H9 (cell line): ENCODE data around the gene NT5DC3. TPM values are rescaled to one million over a fixed set of nuclear protein-coding genes. Genes with fewer than 3 reads are reported as not detected.

Source experiments
- DNase-seq: peaks from one replicate; pipeline ENCODE4 v3.0.0-alpha.2; 2017
- H2AFZ ChIP-seq: one replicate; pipeline ENCODE4 v1.6.1; 2013; ENCODE audit warnings: mild to moderate bottlenecking, low read length, control low read depth, moderate library complexity
- H2AK5ac ChIP-seq: 2 replicates; pipeline ENCODE4 v1.6.1; 2013; ENCODE audit warnings: low read length, control low read depth, mixed read lengths; ENCODE audit not compliant: insufficient read length
- H2BK120ac ChIP-seq: one replicate; pipeline ENCODE4 v1.6.1; 2013; ENCODE audit warnings: low read depth, mild to moderate bottlenecking, low read length, control low read depth, inconsistent platforms; ENCODE audit not compliant: poor library complexity, severe bottlenecking
- H2BK12ac ChIP-seq: 2 replicates; pipeline ENCODE4 v1.6.1; 2013; ENCODE audit warnings: low read length, control low read depth, mixed read lengths, low read depth; ENCODE audit not compliant: insufficient read length
- H2BK15ac ChIP-seq: 2 replicates; pipeline ENCODE4 v1.6.1; 2013; ENCODE audit warnings: low read depth, low read length, control low read depth
- H2BK20ac ChIP-seq: one replicate; pipeline ENCODE4 v1.6.1; 2013; ENCODE audit warnings: low read depth, mild to moderate bottlenecking, low read length, control low read depth, inconsistent platforms; ENCODE audit not compliant: poor library complexity, severe bottlenecking
- H2BK5ac ChIP-seq: 2 replicates; pipeline ENCODE4 v1.6.1; 2013; ENCODE audit warnings: low read length, control low read depth, mixed read lengths; ENCODE audit not compliant: insufficient read length
- H3K14ac ChIP-seq: 2 replicates; pipeline ENCODE4 v1.6.1; 2013; ENCODE audit warnings: low read length, control low read depth; ENCODE audit not compliant: insufficient read depth
- H3K18ac ChIP-seq: 2 replicates; pipeline ENCODE4 v1.6.1; 2013; ENCODE audit warnings: low read depth, mild to moderate bottlenecking, mixed read lengths, low read length, control low read depth; ENCODE audit not compliant: insufficient read length
- H3K23ac ChIP-seq: 2 replicates; pipeline ENCODE4 v1.6.1; 2013; ENCODE audit warnings: low read length, control low read depth, mixed read lengths, low read depth; ENCODE audit not compliant: insufficient read length
- H3K23me2 ChIP-seq: 2 replicates; pipeline ENCODE4 v1.6.1; 2013; ENCODE audit warnings: low read depth, mild to moderate bottlenecking, mixed read lengths, low read length, control low read depth; ENCODE audit not compliant: insufficient read length, poor library complexity, severe bottlenecking
- H3K27ac ChIP-seq: 2 replicates; pipeline ENCODE4 v1.5.1; 2013; ENCODE audit warnings: low read length, control low read depth, mixed read lengths, low read depth; ENCODE audit not compliant: insufficient read length
- H3K27me3 ChIP-seq: 2 replicates; pipeline ENCODE4 v1.6.1; 2013; ENCODE audit warnings: low read length, control low read depth, inconsistent platforms; ENCODE audit not compliant: insufficient read depth
- H3K4ac ChIP-seq: 2 replicates; pipeline ENCODE4 v1.6.1; 2013; ENCODE audit warnings: low read depth, mild to moderate bottlenecking, control low read depth, inconsistent platforms, low read length, moderate library complexity
- H3K4me1 ChIP-seq: 2 replicates; pipeline ENCODE4 v1.6.1; 2013; ENCODE audit warnings: low read length, control low read depth, inconsistent platforms; ENCODE audit not compliant: insufficient read depth
- H3K4me2 ChIP-seq: 2 replicates; pipeline ENCODE4 v1.6.1; 2013; ENCODE audit warnings: low read length, control low read depth, mixed read lengths; ENCODE audit not compliant: insufficient read length, insufficient read depth
- H3K56ac ChIP-seq: 2 replicates; pipeline ENCODE4 v1.6.1; 2013; ENCODE audit warnings: low read depth, mild to moderate bottlenecking, mixed read lengths, low read length, control low read depth; ENCODE audit not compliant: insufficient read length
- H3K79me1 ChIP-seq: 2 replicates; pipeline ENCODE4 v1.6.1; 2013; ENCODE audit warnings: low read depth, mild to moderate bottlenecking, moderate library complexity, low read length, control low read depth, inconsistent platforms; ENCODE audit not compliant: insufficient read depth, poor library complexity, severe bottlenecking
- H3K79me2 ChIP-seq: 2 replicates; pipeline ENCODE4 v1.6.1; 2013; ENCODE audit warnings: low read length, control low read depth, inconsistent platforms; ENCODE audit not compliant: insufficient read depth
- H3K9ac ChIP-seq: 2 replicates; pipeline ENCODE4 v1.6.1; 2013; ENCODE audit warnings: low read length, control low read depth, mixed read lengths; ENCODE audit not compliant: insufficient read length; ENCODE audit errors: extremely low read depth
- H3K9me3 ChIP-seq: one replicate; pipeline ENCODE4 v1.6.1; 2013; ENCODE audit warnings: low read depth, low read length, inconsistent platforms; ENCODE audit not compliant: control insufficient read depth
- H3T11ph ChIP-seq: one replicate; pipeline ENCODE4 v1.6.1; 2013; ENCODE audit warnings: mild to moderate bottlenecking, low read length, control low read depth, inconsistent platforms
- H4K20me1 ChIP-seq: one replicate; pipeline ENCODE4 v1.6.1; 2013; ENCODE audit not compliant: control insufficient read depth, insufficient read length, insufficient read depth
- H4K5ac ChIP-seq: 2 replicates; pipeline ENCODE4 v1.6.1; 2013; ENCODE audit warnings: low read depth, mild to moderate bottlenecking, mixed read lengths, low read length, control low read depth; ENCODE audit not compliant: insufficient read length
- H4K8ac ChIP-seq: replicated peaks from 2 replicates; pipeline ENCODE4 v1.6.1; 2013; ENCODE audit warnings: low read length, control low read depth, mixed read lengths, low read depth; ENCODE audit not compliant: insufficient read length
- H4K91ac ChIP-seq: 2 replicates; pipeline ENCODE4 v1.6.1; 2013; ENCODE audit warnings: low read depth, mild to moderate bottlenecking, moderate library complexity, mixed read lengths, low read length, control low read depth; ENCODE audit not compliant: insufficient read length
- H3K27ac Mint-ChIP-seq, 3 experiments: 2 replicates in 2 of 3; 3 replicates in 1 of 3; pipeline ENCODE4 v1.8.0; 2020 to 2021; ENCODE audit warnings: mixed read lengths in 3 of 3, mild to moderate bottlenecking in 1 of 3, moderate library complexity in 1 of 3
- H3K27me3 Mint-ChIP-seq: 2 replicates; pipeline ENCODE4 v1.8.0; 2021; ENCODE audit warnings: low read depth, mild to moderate bottlenecking, moderate library complexity, mixed read lengths
- H3K36me3 Mint-ChIP-seq, 3 experiments: 2 replicates in 2 of 3; 3 replicates in 1 of 3; pipeline ENCODE4 v1.8.0; 2020 to 2021; ENCODE audit warnings: low read depth in 3 of 3, mixed read lengths in 3 of 3; ENCODE audit not compliant: insufficient read depth in 1 of 3
- H3K4me1 Mint-ChIP-seq, 2 experiments: 2 replicates each; pipeline ENCODE4 v1.8.0; 2020; ENCODE audit warnings: mixed read lengths in 2 of 2
- H3K4me3 Mint-ChIP-seq, 2 experiments: 2 replicates in 1 of 2; 3 replicates in 1 of 2; pipeline ENCODE4 v1.8.0; 2020 to 2021; ENCODE audit warnings: mild to moderate bottlenecking in 2 of 2, mixed read lengths in 2 of 2, moderate library complexity in 1 of 2
- H3K9me3 Mint-ChIP-seq, 2 experiments: 2 replicates in 1 of 2; 3 replicates in 1 of 2; pipeline ENCODE4 v1.8.0; 2020; ENCODE audit warnings: mild to moderate bottlenecking in 2 of 2, mixed read lengths in 2 of 2, moderate library complexity in 1 of 2
- WGBS: extraction: QIAGEN DNeasy Blood & Tissue Kit; methylation state at CpG from one replicate; pipeline ENCODE4 v1.1.7; 2013; ENCODE audit warnings: missing lambda C conversion rate, low lambda C conversion rate, mixed read lengths; ENCODE audit not compliant: insufficient read length; ENCODE audit errors: extremely low coverage; 5-methylcytosine and 5-hydroxymethylcytosine counted together
- total RNA-seq: library from RNA; stranded (reverse); gene quantifications from 2 replicates; pipeline ENCODE4 v1.2.1, GENCODE V29; 2021
- TF ChIP-seq, protein P1 (sequence below): fragments of 200-600 bp; sonication (generic); conservative IDR thresholded peaks from 3 replicates; pipeline ENCODE4 v1.8.0; 2021; ENCODE audit warnings: antibody characterized with exemption, mild to moderate bottlenecking

The NT5DC3 gene
- total RNA-seq, 1 experiment from 2014 or later: 13.6 TPM

DNA sequence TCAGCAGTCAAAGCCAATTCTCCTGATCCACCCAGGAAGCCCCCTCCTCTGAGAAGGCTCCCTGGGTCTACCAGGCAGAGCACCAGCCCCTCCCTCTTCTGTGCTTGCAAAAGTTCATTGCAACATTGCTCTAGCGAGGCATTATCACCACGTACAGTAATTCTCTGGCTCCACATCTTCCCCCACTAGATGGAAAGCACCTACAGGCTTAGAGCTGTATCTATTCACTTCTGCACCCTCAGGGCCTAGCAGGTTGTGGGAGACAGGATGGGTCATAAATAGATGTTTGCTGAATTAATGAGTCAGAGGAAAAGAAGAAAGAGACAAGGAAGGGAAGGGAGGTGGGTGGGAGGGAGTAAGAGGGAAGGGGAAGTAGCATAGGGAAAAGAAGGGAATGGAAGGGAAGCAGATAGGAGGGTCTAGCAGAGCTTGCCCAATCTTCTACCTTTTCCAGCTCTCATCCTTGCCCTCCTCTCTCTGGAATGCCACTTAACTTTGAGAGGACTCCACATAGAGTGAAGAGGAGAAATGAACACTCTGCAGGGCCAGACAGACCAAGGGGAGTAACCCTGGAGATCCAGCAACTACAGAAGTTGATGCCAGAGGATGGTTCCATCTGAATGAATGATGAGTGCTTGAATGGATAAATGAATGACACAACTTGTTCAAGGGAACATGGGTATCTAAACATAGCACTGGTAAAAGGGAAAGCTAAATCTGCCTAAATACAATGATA is 42.0 kb upstream of the NT5DC3 start:
- no peak overlapping the region for H2BK20ac ChIP-seq
- no peak overlapping the region for H3K14ac ChIP-seq
- Mint-ChIP-seq H3K4me1 (peaks cover 11% of the 10 kb centered on the region in 2 experiments), H3K9me3 (no peaks in the 10 kb centered on the region), H3K4me3 (no peak overlapping the region), H3K36me3 (no peaks in the 10 kb centered on the region), H3K27me3 (no peaks in the 10 kb centered on the region; the same call in 1 of the 2 replicates), H3K27ac (no peak overlapping the region; a peak in 1 of 7 replicates)
- H4K8ac ChIP-seq: no peak overlapping the region
- no peaks in the 10 kb centered on the region for H3K79me2 ChIP-seq
- no peak for DNase-seq
- no peaks in the 10 kb centered on the region for H3K9me3 ChIP-seq
- no peaks in the 10 kb centered on the region for H4K20me1 ChIP-seq
- no peak overlapping the region for H3K18ac ChIP-seq
- no peak overlapping the region for H3K4ac ChIP-seq
- no peak overlapping the region for H3K27ac ChIP-seq
- no peaks in the 10 kb centered on the region for H3K79me1 ChIP-seq
- H2BK5ac ChIP-seq: no peak overlapping the region
- H2AFZ ChIP-seq: no peak overlapping the region
- H3K27me3 ChIP-seq: no peaks in the 10 kb centered on the region
- no CpG with 5 or more reads among the region's 2 CpGs for WGBS
- H2BK15ac ChIP-seq: no peak overlapping the region
- TF ChIP-seq, protein P1, sequence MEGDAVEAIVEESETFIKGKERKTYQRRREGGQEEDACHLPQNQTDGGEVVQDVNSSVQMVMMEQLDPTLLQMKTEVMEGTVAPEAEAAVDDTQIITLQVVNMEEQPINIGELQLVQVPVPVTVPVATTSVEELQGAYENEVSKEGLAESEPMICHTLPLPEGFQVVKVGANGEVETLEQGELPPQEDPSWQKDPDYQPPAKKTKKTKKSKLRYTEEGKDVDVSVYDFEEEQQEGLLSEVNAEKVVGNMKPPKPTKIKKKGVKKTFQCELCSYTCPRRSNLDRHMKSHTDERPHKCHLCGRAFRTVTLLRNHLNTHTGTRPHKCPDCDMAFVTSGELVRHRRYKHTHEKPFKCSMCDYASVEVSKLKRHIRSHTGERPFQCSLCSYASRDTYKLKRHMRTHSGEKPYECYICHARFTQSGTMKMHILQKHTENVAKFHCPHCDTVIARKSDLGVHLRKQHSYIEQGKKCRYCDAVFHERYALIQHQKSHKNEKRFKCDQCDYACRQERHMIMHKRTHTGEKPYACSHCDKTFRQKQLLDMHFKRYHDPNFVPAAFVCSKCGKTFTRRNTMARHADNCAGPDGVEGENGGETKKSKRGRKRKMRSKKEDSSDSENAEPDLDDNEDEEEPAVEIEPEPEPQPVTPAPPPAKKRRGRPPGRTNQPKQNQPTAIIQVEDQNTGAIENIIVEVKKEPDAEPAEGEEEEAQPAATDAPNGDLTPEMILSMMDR: no peak
- no peak overlapping the region for H2AK5ac ChIP-seq
- H4K91ac ChIP-seq: no peak overlapping the region
- no peak overlapping the region for H3K4me2 ChIP-seq
- no peak overlapping the region for H2BK12ac ChIP-seq
- no peak overlapping the region for H3K9ac ChIP-seq
- no peak overlapping the region for H4K5ac ChIP-seq
- H2BK120ac ChIP-seq: no peak overlapping the region
- no peaks in the 10 kb centered on the region; the same call in 1 of the 2 replicates for H3K4me1 ChIP-seq
- H3K56ac ChIP-seq: no peak overlapping the region
- no peaks in the 10 kb centered on the region for H3K23me2 ChIP-seq
- no peak overlapping the region for H3K23ac ChIP-seq
- no peak overlapping the region for H3T11ph ChIP-seq
